ENCODE results near the gene RTN4IP1. TPM values are rescaled to one million over a fixed set of nuclear protein-coding genes. Genes with fewer than 3 reads are reported as not detected.

Gene RTN4IP1
- total and polyA plus RNA-seq, 9 of the 15 experiments (the other 6 are each of a cell fraction or from before 2014, with no cell fraction given) = 17.9 to 46.0 (median 22.2) TPM

DNA sequence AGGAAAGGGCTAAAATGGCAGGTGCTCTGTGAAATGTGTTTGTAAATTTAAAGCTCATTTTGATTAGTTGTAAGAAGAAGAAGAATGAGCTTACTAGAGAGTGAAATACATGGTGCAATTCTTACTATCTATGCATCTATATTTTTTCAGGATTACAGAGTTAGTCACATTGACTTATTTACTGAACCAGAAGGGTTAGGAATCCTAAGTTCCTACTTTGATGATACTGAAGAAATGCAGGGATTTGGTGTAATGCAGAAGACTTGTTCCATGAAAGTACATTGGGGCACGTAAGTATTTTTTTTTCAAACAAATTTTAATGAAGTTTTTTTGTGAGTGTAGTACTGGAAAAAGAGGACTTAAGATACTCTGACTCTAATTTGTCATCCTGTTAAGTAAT lies 99.3 kb downstream of the RTN4IP1 start:
- in situ Hi-C loops (cut with MboI) = no loop called here
- no peak overlapping the region for H2AFZ ChIP-seq (ENCODE audit: low read depth, low read length)
- no peak for DNase-seq (ENCODE audit: extremely low read depth in 1 of 4, low spot score in 3 of 4)
- no peaks in the 10 kb centered on the region for H3K79me2 ChIP-seq (ENCODE audit: control insufficient read depth, insufficient read depth, low read length)
- no peaks in the 10 kb centered on the region for H3K36me3 ChIP-seq (ENCODE audit: control insufficient read depth, insufficient read depth, low read length)
- ATAC-seq = no peak
- BruUV-seq (replicated peaks) = no TSS peak
- no peak overlapping the region for H3K27ac ChIP-seq (ENCODE audit: extremely low read depth, low read depth, low read length)
- H3K9me1 ChIP-seq (ENCODE audit: control insufficient read depth, insufficient read depth, low read length) = no peaks in the 10 kb centered on the region
- H4K20me1 ChIP-seq (replicated peaks; ENCODE audit: control insufficient read depth, insufficient read depth, low read length) = no peaks in the 10 kb centered on the region
- no peak overlapping the region for H3K9ac ChIP-seq (ENCODE audit: insufficient read depth in 1 of 2, low read depth in 2 of 2, low read length in 2 of 2)
- H3K4me3 ChIP-seq = no peak overlapping the region
- H3K27me3 ChIP-seq (ENCODE audit: control insufficient read depth in 2 of 2, insufficient read depth in 2 of 2, low read length in 2 of 2) = peaks cover 2 to 9% of the 10 kb centered on the region in 2 experiments; a peak in 3 of 5 replicates
- FAIRE-seq = no peak
- H3K4me2 ChIP-seq (ENCODE audit: insufficient read depth, low read length) = no peak overlapping the region
- H3K4me1 ChIP-seq (replicated peaks in 1 of 2; ENCODE audit: control insufficient read depth in 2 of 2, insufficient read depth in 2 of 2, low read length in 2 of 2) = no peaks in the 10 kb centered on the region
- CTCF ChIA-PET (ENCODE audit: low intra/inter-chr PET ratio) = no interaction called here
- intact Hi-C loops (cut with micrococcal nuclease) = no loop called here
- WGBS (ENCODE audit: insufficient coverage, low coverage, missing lambda C conversion rate) = 0% methylated on average over 1 of the region's 1 CpG
- POLR2A ChIA-PET = no interaction called here
- no peaks in the 10 kb centered on the region for H3K9me3 ChIP-seq (replicated peaks; ENCODE audit: control insufficient read depth, insufficient read depth, low read depth, low read length)
- TF ChIP-seq PCBP1 (IDR thresholded peaks at IDR 0.05; ENCODE audit: low read depth, low read length, poor library complexity, severe bottlenecking) = no peak
- no peak for TF ChIP-seq TCFL5 (CRISPR knock-in tag; conservative IDR thresholded peaks at IDR 0.05)
- TF ChIP-seq NELFE (IDR thresholded peaks at IDR 0.05; ENCODE audit: insufficient read depth, insufficient read length) = no peak
- TF ChIP-seq, protein P1, sequence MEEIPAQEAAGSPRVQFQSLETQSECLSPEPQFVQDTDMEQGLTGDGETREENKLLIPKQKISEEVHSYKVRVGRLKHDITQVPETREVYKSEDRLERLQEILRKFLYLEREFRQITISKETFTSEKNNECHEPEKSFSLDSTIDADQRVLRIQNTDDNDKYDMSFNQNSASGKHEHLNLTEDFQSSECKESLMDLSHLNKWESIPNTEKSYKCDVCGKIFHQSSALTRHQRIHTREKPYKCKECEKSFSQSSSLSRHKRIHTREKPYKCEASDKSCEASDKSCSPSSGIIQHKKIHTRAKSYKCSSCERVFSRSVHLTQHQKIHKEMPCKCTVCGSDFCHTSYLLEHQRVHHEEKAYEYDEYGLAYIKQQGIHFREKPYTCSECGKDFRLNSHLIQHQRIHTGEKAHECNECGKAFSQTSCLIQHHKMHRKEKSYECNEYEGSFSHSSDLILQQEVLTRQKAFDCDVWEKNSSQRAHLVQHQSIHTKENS (CRISPR knock-in tag; IDR thresholded peaks at IDR 0.05) = no peak
- TF ChIP-seq, protein P2, sequence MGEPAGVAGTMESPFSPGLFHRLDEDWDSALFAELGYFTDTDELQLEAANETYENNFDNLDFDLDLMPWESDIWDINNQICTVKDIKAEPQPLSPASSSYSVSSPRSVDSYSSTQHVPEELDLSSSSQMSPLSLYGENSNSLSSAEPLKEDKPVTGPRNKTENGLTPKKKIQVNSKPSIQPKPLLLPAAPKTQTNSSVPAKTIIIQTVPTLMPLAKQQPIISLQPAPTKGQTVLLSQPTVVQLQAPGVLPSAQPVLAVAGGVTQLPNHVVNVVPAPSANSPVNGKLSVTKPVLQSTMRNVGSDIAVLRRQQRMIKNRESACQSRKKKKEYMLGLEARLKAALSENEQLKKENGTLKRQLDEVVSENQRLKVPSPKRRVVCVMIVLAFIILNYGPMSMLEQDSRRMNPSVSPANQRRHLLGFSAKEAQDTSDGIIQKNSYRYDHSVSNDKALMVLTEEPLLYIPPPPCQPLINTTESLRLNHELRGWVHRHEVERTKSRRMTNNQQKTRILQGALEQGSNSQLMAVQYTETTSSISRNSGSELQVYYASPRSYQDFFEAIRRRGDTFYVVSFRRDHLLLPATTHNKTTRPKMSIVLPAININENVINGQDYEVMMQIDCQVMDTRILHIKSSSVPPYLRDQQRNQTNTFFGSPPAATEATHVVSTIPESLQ (CRISPR knock-in tag; IDR thresholded peaks at IDR 0.05) = no peak
- TF ChIP-seq, protein P3, sequence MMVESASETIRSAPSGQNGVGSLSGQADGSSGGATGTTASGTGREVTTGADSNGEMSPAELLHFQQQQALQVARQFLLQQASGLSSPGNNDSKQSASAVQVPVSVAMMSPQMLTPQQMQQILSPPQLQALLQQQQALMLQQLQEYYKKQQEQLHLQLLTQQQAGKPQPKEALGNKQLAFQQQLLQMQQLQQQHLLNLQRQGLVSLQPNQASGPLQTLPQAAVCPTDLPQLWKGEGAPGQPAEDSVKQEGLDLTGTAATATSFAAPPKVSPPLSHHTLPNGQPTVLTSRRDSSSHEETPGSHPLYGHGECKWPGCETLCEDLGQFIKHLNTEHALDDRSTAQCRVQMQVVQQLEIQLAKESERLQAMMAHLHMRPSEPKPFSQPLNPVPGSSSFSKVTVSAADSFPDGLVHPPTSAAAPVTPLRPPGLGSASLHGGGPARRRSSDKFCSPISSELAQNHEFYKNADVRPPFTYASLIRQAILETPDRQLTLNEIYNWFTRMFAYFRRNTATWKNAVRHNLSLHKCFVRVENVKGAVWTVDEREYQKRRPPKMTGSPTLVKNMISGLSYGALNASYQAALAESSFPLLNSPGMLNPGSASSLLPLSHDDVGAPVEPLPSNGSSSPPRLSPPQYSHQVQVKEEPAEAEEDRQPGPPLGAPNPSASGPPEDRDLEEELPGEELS (CRISPR knock-in tag; IDR thresholded peaks at IDR 0.05; ENCODE audit: borderline replicate concordance) = no peak
- no peak for TF ChIP-seq ZNF354B (CRISPR knock-in tag; IDR thresholded peaks at IDR 0.05)
- no peak for TF ChIP-seq ATF1 (CRISPR knock-in tag; IDR thresholded peaks at IDR 0.05)
- TF ChIP-seq ATF1 (tag; IDR thresholded peaks at IDR 0.05) = no peak
- TF ChIP-seq OTX1 (CRISPR knock-in tag; IDR thresholded peaks at IDR 0.05) = no peak
- no peak for TF ChIP-seq ZBTB1 (CRISPR knock-in tag; IDR thresholded peaks at IDR 0.05; ENCODE audit: borderline replicate concordance, low read depth)
- no peak for TF ChIP-seq PRMT5 (CRISPR knock-in tag; IDR thresholded peaks at IDR 0.05)

Measured in K562 (cell line).